Measurements from ENCODE around the gene ZSCAN26.

ZSCAN26 gene

DNA sequence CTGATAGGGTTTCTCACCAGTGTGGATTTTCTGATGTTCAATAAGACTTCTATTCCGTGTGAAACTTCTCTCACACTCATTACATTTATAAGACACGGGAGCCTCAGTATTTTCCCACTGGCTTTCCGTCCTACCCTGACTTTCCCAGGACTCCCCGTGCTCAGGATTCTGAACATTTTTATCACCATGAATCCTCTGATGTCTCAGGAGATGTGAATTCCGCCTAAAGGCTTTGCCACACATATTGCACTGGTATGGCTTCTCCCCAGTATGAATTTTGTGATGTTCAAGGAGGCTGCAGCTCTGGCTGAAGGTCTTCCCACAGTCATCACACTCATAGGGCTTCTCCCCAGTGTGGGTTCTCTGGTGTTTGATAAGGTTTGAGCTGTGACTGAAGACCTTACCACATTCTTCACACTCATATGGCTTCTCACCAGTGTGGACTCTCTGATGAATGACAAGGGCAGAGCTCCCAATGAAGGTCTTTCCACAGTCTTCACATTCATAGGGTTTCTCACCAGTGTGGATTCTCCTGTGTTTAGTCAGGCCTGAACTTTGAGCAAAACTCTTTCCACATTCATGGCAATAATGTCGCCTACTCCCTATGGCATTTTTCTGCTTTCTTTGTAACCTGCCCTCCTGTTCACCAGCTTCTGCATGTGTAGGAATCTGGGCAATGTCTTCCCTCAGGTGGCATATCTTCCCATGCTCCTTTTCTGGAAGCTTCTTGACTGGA is 21.6 kb upstream of the ZSCAN26 start:
- ATAC-seq (replicated peaks) = no peak
- no peaks in the 10 kb centered on the region for H3K27me3 Mint-ChIP-seq
- no peak overlapping the region for H3K27ac Mint-ChIP-seq
- no peaks in the 10 kb centered on the region for H3K9me3 Mint-ChIP-seq
- peaks cover 12 to 19% of the 10 kb centered on the region in 2 donors for H3K4me1 Mint-ChIP-seq
- no peak overlapping the region for H3K4me3 Mint-ChIP-seq
- DNase-seq = no peak
- H3K36me3 Mint-ChIP-seq = peaks cover 46 to 59% of the 10 kb centered on the region in 2 donors

DNA sequence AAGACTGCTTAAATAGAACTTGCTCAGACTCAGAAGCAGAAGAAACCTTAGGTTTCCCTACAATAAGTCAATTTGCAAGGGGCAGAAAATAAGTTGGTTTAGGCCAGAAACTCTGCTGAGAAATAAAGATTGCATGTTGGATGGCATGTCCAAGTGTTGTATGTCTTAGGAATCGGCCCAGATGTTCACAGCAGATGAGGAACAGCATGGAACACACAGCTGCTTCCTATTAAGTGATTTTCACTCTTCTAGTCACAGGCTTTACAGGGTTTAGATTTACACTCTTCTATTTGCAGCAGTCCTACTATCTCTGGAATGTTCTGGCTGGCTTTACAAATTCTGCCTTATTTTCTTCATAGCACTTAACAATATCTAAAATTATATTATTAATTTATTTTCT is 18.0 kb upstream of the ZSCAN26 start:
- Mint-ChIP-seq H3K27me3 (no peaks in the 10 kb centered on the region), H3K4me1 (peaks cover 14 to 29% of the 10 kb centered on the region in 2 donors), H3K27ac (no peak overlapping the region), H3K4me3 (no peak overlapping the region), H3K9me3 (no peaks in the 10 kb centered on the region), H3K36me3 (peaks cover 46 to 52% of the 10 kb centered on the region in 2 donors)
- ATAC-seq (replicated peaks) = no peak
- no peak for DNase-seq

DNA sequence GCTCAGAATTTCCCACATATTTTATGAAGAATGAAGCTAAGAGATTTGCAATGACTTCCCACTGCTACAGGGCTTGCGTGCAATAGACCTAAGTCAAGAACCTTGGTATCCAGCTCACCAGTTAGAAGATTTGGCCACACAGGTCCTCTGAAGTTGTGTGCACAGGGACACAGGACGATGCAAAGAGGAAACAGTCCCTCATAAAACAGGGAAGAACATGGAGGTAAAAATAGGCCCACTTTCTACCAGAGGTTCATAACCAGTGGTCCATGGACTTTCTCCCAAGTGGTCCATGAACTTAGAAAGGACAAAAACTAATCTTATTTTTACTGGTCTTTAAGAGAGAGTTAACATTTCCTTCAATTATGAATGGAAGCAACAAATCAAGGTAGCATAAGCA is 16.2 kb upstream of the ZSCAN26 start:
- DNase-seq (no peak), ATAC-seq (replicated peaks) (no peak)
- peak overlapping the region; percentile 62 for H3K4me3 Mint-ChIP-seq
- no peaks in the 10 kb centered on the region for H3K9me3 Mint-ChIP-seq
- no peak overlapping the region for H3K27ac Mint-ChIP-seq
- no peaks in the 10 kb centered on the region for H3K27me3 Mint-ChIP-seq
- H3K4me1 Mint-ChIP-seq = peaks cover 12 to 29% of the 10 kb centered on the region in 2 donors
- H3K36me3 Mint-ChIP-seq = peaks cover 34% of the 10 kb centered on the region in 2 donors

DNA sequence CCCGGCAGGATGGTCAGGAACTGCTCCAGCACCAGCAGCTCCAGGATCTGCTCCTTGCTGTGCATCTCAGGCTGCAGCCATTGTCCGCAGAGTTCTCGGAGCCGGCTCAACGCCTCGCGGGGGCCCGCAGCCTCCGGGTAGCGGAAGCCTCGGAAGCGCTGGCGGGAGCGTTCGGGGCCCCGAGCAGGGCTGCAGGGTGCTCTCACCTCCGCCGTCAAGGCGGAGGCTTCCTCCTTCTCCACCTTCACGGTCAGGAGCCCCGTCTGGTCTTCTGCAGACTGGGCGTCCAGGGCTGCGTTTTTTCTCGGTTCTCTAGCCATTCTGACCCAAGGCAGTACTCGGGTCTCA is 15.3 kb upstream of the ZSCAN26 start:
- Mint-ChIP-seq H3K9me3 (no peaks in the 10 kb centered on the region), H3K27ac (peak overlapping the region; percentile 94), H3K4me3 (peak overlapping the region; percentile 99), H3K4me1 (peaks cover 12 to 29% of the 10 kb centered on the region in 2 donors), H3K36me3 (peaks cover 26 to 28% of the 10 kb centered on the region in 2 donors), H3K27me3 (no peaks in the 10 kb centered on the region)
- ATAC-seq (replicated peaks) (peak; percentile 66 to 69), DNase-seq (peak; percentile 16)

DNA sequence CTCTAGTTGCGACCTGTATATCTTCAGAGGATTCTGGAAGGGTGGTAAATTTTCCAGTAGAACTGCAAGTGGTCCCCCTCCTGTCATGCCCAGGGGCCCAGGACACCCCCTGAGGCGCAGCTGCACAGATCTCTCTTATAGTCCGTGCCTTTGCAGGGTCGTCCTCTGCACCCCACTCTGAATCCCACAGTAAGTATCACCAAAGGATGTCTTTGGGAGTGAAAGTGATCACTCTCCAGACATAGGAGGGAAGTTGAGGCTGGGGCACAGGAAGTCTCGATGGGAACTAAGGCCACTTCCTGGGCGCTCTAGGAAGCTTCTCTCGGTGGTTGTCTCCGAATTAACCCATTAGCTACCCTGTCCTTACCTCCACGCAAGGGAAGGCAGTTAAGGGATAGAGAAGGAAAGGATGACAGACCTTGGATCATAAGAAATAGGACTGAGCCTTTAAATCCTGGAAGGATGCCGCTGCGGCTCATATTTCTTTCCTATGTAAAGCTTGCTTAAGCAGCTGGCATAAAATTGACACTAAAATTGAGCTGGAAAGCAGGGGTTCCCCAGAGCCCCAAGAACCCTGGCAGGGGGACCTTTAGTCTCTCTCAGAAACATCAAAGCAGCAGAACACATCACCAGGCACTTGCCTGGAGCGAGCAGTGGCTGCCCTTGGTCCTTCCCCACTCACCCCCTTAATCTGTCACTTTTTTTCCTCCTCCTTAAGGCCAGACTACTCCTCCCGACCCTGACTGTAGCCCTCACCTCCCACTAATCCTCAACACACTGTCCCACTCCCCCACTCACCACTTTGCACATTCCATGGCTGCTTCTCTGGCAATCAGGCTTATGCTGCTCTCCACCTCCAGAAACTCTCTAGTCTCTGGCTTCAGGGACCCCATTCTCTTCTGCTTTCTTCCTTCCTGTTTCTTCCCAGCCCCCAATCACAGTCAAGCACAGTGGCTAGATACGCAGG is 14.7 kb upstream of the ZSCAN26 start, which contains the start of gene ZKSCAN4:
Gene ZKSCAN4, minus strand, starts transcription at position 261 of the 967 bp plus-strand sequence. CDS start 289 bp downstream, outside the sequence.
- no peaks in the 10 kb centered on the region for H3K9me3 Mint-ChIP-seq
- no peaks in the 10 kb centered on the region for H3K27me3 Mint-ChIP-seq
- H3K27ac Mint-ChIP-seq = peak within 1 kb of the TSS; percentile 94
- H3K4me1 Mint-ChIP-seq = peaks cover 12 to 29% of the 10 kb centered on the region in 2 donors
- H3K4me3 Mint-ChIP-seq = peak within 1 kb of the TSS; percentile 99
- ATAC-seq (replicated peaks) (peak; percentile 94 to 96), DNase-seq (peak; percentile 80)
- H3K36me3 Mint-ChIP-seq = peaks cover 19 to 23% of the 10 kb centered on the region in 2 donors

DNA sequence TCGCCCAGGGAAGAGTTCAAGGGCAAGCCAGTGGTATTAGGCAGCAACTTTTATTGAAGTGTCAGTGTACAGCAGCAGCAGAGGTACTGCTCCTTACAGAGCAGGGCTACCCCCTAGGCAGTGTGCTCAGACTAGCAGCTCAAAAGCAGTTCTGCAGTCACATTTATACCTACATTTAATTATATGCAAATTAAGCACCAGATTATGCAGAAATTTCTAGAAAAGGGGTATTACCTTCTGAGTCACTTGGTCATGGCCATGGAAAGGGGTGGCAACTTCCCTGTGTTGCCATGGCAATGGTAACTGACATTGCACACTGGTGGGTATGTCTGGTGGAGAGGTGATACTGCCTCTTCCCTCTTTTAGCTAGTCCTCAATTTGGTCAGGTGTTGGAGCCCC is 12.8 kb upstream of the ZSCAN26 start:
- H3K27ac Mint-ChIP-seq = no peak overlapping the region
- H3K9me3 Mint-ChIP-seq = peaks cover 3 to 7% of the 10 kb centered on the region in 2 donors
- H3K27me3 Mint-ChIP-seq = peaks cover 0 to 7% of the 10 kb centered on the region in 2 donors
- peaks cover 11 to 12% of the 10 kb centered on the region in 2 donors for H3K36me3 Mint-ChIP-seq
- DNase-seq (no peak), ATAC-seq (replicated peaks) (peak; percentile 32 to 51)
- peaks cover 13 to 32% of the 10 kb centered on the region in 2 donors for H3K4me1 Mint-ChIP-seq
- no peak overlapping the region for H3K4me3 Mint-ChIP-seq

DNA sequence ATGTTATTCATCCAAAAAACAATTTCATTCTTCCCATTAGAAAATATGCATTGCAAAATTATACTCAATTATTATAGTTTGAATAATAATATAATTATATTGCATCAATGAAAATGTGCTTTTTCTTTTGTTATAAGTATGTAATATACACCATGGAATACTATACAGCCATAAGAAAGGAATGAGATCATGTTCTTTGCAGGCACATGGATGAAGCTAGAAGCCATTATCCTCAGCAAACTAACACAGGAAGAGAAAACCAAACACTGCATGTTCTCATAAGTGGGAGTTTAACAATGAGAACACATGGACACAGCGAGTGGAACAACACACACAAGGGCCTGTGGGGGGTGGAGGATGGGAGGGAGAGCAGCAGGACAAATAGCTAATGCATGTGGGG is 9.9 kb upstream of the ZSCAN26 start:
- Mint-ChIP-seq H3K36me3 (peaks cover 6 to 14% of the 10 kb centered on the region in 2 donors), H3K27me3 (peaks cover 0 to 12% of the 10 kb centered on the region in 2 donors), H3K4me3 (no peak overlapping the region), H3K4me1 (peaks cover 8 to 20% of the 10 kb centered on the region in 2 donors), H3K27ac (no peak overlapping the region), H3K9me3 (peaks cover 3 to 12% of the 10 kb centered on the region in 2 donors)
- ATAC-seq (replicated peaks) (no peak), DNase-seq (no peak)

DNA sequence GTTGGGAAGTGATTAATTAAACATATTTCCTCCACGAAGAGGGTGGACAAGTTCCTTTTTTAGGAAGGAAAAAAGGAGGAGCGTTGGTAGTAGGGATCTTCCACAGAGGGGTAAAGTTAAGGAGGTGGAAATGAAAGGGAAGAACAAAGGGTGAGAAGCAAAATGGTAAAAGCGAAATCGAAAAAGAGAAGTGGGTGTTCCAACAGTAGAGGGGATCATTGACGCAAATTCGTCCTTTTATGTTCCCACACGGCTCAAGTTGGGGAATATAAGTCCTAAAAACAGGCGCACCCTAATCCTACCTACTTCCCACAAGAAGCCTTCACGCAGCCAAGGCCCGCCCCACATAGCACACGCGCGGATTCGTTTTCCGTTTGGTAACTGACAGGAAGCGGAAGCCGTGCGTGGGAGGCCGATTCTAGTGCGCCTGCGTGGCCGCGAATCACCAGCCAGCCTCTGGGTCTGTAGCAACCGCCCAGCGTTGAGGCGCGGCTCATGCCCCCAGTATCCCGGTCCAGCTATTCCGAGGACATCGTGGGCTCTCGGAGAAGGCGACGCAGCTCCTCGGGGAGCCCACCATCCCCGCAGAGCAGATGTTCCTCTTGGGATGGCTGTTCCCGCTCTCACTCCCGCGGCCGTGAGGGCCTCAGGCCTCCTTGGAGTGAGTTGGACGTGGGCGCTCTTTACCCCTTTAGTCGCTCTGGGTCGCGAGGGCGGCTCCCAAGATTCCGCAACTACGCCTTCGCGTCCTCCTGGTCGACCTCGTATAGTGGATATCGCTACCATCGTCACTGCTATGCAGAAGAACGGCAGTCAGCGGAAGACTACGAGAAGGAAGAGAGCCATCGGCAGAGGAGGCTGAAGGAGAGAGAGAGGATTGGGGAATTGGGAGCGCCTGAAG is 7.8 kb upstream of the ZSCAN26 start, which contains the start of gene NKAPL:
Gene NKAPL, plus strand, starts transcription at position 421 of the 901 bp plus-strand sequence. Its CDS starts 75 bp downstream, at position 496.
- Mint-ChIP-seq H3K27ac (peak within 1 kb of the TSS; percentile 91), H3K27me3 (peaks cover 0 to 12% of the 10 kb centered on the region in 2 donors), H3K36me3 (peaks cover 6 to 13% of the 10 kb centered on the region in 2 donors), H3K4me3 (peak within 1 kb of the TSS; percentile 72 to 83), H3K4me1 (peaks cover 3 to 12% of the 10 kb centered on the region in 2 donors), H3K9me3 (peaks cover 3 to 12% of the 10 kb centered on the region in 2 donors)
- ATAC-seq (replicated peaks) = peak; percentile 76 to 83
- peak; percentile 62 for DNase-seq

DNA sequence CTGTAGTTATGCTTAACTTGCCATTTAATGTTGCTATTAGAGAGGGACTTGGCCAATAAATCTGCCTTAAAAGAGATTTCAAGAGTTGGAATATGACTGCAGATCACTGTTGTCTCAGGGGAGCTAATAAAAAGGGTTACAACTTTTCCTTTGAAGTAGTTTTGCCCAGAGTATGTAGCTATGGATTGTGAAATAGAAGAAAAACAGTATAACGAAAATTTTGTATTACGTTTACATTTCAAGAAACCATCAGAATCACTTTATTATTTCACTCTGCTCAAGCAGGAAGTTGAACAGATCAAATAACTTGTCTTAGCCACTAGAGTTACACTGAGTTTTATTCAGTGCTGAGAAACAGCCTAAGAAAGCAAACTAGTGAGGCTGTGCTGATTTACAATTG is 3.0 kb upstream of the ZSCAN26 start:
- ATAC-seq (replicated peaks) (no peak), DNase-seq (no peak)
- Mint-ChIP-seq H3K27me3 (peaks cover 0 to 4% of the 10 kb centered on the region in 2 donors), H3K36me3 (peaks cover 4 to 9% of the 10 kb centered on the region in 2 donors), H3K4me1 (peaks cover 3 to 7% of the 10 kb centered on the region in 2 donors), H3K27ac (no peak overlapping the region), H3K4me3 (no peak overlapping the region), H3K9me3 (peaks cover 0 to 5% of the 10 kb centered on the region in 2 donors)

DNA sequence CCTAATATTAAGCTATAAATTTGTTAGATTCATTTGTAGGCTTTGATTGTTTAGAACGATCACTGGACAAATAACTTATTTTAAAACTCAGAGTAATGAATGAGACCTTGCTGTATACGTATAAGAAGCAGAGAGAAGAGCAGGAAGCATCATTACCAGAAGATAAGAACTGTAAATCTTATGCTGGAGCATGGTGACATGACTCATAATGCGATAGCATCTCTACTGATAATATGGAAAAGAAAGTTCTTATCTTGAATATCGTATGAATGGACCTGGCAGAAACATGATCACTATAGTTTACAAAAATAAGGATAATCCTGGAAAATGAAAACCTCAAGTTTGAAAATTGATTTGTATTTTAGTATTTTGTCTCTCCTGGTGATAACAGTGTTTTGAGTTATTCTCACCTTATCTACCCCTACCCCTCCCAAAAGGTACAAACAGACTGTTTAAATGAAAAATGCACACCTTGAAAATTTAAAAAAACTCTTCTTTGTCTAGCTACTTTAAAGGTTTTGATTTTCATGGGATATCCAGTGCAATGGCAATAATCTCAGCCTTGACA is 2.0 kb upstream of the ZSCAN26 start:
- peaks cover 0 to 3% of the 10 kb centered on the region in 2 donors for H3K36me3 Mint-ChIP-seq
- H3K4me3 Mint-ChIP-seq = no peak overlapping the region
- peaks cover 0 to 2% of the 10 kb centered on the region in 2 donors for H3K9me3 Mint-ChIP-seq
- no peaks in the 10 kb centered on the region for H3K27me3 Mint-ChIP-seq
- ATAC-seq (replicated peaks) = no peak
- no peak overlapping the region for H3K27ac Mint-ChIP-seq
- DNase-seq = no peak
- peaks cover 0 to 5% of the 10 kb centered on the region in 2 donors for H3K4me1 Mint-ChIP-seq

DNA sequence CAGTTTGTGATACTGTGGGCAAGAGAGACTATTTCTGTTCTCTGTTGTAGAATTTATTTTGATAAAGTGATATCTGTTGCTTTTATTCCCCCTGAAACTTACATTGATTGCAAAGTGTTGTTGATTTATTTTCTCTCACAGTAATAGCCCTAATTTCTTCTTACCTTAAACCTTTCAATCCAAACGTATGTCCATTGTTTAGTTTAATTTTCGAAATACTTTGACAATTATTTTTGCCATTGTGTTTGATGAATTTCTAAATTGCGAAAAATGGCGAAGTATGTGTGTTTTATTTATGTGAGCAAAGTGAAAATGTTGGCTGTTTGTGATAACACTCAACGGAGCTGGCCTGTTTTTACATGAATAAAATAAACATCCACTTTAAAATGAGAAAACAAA is 381 bp upstream of the ZSCAN26 start:
- ATAC-seq (replicated peaks) (no peak), DNase-seq (no peak)
- H3K27me3 Mint-ChIP-seq = no peaks in the 10 kb centered on the region
- no peak overlapping the region for H3K27ac Mint-ChIP-seq
- H3K9me3 Mint-ChIP-seq = no peaks in the 10 kb centered on the region
- H3K4me3 Mint-ChIP-seq = no peak overlapping the region
- peaks cover 0 to 5% of the 10 kb centered on the region in 2 donors for H3K4me1 Mint-ChIP-seq
- peaks cover 0 to 5% of the 10 kb centered on the region in 2 donors for H3K36me3 Mint-ChIP-seq

DNA sequence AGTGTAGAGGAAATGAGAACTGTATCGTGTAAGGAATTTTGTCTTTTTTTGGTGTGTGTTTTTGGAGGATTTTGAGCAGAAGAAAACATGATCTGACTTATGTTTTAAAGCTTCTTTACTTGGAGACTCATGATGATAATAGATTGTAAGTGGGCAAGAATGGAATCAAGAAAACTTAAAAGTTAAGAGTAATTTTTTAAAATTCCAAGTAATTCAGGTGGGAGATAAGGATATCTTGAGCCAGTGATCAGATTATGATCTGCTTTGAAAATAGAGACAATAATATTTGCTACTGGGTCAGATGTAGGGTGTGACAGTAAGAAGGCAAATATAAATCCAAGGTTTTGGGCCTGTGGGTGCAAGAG is 734 bp downstream of the ZSCAN26 start:
- Mint-ChIP-seq H3K27me3 (no peaks in the 10 kb centered on the region), H3K36me3 (peaks cover 3 to 16% of the 10 kb centered on the region in 2 donors)

DNA sequence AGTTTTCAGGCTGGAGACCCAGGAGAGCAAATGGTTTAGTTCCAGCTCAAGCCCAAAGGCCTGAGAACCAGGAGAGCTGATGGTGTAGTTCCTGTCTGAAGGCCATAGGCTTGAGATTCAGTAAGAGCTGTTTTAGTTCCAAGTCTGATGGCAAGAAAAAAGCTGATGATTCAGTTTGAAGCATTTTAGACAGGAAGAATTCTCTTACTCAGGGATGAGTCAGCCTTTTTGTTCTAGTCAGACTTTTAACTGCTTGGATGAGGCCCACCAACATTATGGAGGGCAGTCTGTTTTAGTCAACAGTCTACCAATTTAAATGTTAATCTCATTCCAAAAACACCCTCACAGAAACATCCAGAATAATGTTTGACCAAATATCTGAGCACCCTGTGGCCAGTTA is 2.5 kb downstream of the ZSCAN26 start:
- Mint-ChIP-seq H3K9me3 (no peaks in the 10 kb centered on the region), H3K36me3 (peaks cover 10 to 27% of the 10 kb centered on the region in 2 donors), H3K27me3 (no peaks in the 10 kb centered on the region), H3K4me1 (peaks cover 0 to 5% of the 10 kb centered on the region in 2 donors), H3K27ac (peak overlapping the region; percentile 14), H3K4me3 (no peak overlapping the region)
- DNase-seq (no peak), ATAC-seq (replicated peaks) (no peak)

More for the DNA sequence above, 734 bp downstream of the ZSCAN26 start:
- H3K9me3 Mint-ChIP-seq = no peaks in the 10 kb centered on the region
- DNase-seq (no peak), ATAC-seq (replicated peaks) (no peak)
- no peak overlapping the region for H3K27ac Mint-ChIP-seq
- H3K4me1 Mint-ChIP-seq = peaks cover 0 to 5% of the 10 kb centered on the region in 2 donors
- H3K4me3 Mint-ChIP-seq = no peak overlapping the region

All from stimulated activated naive B cell treated with anti-CD40 and anti-IgM and Interleukin-4, amounts not matched to agents 10 μg/mL and 1 μg/mL and 100 μg/mL, for 72 hours (primary cell).